K562 (cell line): ENCODE data around the gene NOM1.

Experiments used
- CTBP1 ChIP-seq: fragments of 450-650 bp; IDR thresholded peaks from 2 replicates; pipeline ENCODE4 v1.6.1; 2016; ENCODE audit warnings: borderline replicate concordance
- JUN ChIP-seq, 2 experiments: sonication (generic) in 1 of 2; formaldehyde crosslinking in 1 of 2; IDR thresholded peaks; 2 replicates each; pipeline versions ENCODE4 v1.6.1 to v1.8.0; 2012 to 2022; ENCODE audit warnings: borderline replicate concordance in 2 of 2, mild to moderate bottlenecking in 2 of 2, improper control_type of control experiment in 1 of 2, low read depth in 1 of 2, low read length in 1 of 2, missing genetic modification reagents in 1 of 2
- JUND ChIP-seq, 2 experiments: IDR thresholded peaks; 2 replicates in 1 of 2; 3 replicates in 1 of 2; pipeline ENCODE4 v1.6.1; 2011; ENCODE audit warnings: borderline replicate concordance in 2 of 2, low read depth in 2 of 2, low read length in 2 of 2, improper control_type of control experiment in 1 of 2, missing biosample characterization in 1 of 2, missing genetic modification characterization in 1 of 2, missing genetic modification reagents in 1 of 2
- MIER1 ChIP-seq: fragments of 450-650 bp; IDR thresholded peaks from 2 replicates; pipeline ENCODE4 v1.6.1; 2016; ENCODE audit warnings: antibody characterized with exemption, mild to moderate bottlenecking, low read depth
- RFX5 ChIP-seq: IDR thresholded peaks from 2 replicates; pipeline ENCODE4 v1.6.1; 2011; ENCODE audit warnings: low read depth, mild to moderate bottlenecking, improper control_type of control experiment, low read length
- SP1 ChIP-seq: sonication (generic); formaldehyde crosslinking; IDR thresholded peaks from 2 replicates; pipeline ENCODE4 v1.8.1; 2022; ENCODE audit warnings: mild to moderate bottlenecking, missing genetic modification reagents
- STAT6 ChIP-seq: sonication (generic); formaldehyde crosslinking; IDR thresholded peaks from 2 replicates; pipeline ENCODE4 v1.8.1; 2023; ENCODE audit warnings: mild to moderate bottlenecking, missing genetic modification reagents

- TF ChIP-seq RFX5 (no peak), CTBP1 (no peak), JUN (IDR thresholded peaks at IDR 0.05; ENCODE audit: borderline replicate concordance, low read depth, low read length) (no peak), JUN (CRISPR knock-in tag; IDR thresholded peaks at IDR 0.05; ENCODE audit: borderline replicate concordance) (no peak), JUND (IDR thresholded peaks at IDR 0.05; ENCODE audit: borderline replicate concordance, low read depth, low read length) (no peak), JUND (tag; IDR thresholded peaks at IDR 0.05; ENCODE audit: borderline replicate concordance, low read depth, low read length) (no peak), MIER1 (no peak), SP1 (CRISPR knock-in tag) (no peak), STAT6 (CRISPR knock-in tag) (no peak)
Measured at GRCh38 chr7:156969972-156970420, 20.5 kb downstream of the NOM1 start.
